Stimulated activated naive CD4-positive, alpha-beta T cell (primary cell): ENCODE results near the gene USP53.
"Not testable (repeated sequence)": the region's sequence is repeated elsewhere in the genome, so short reads cannot be mapped to it uniquely, and the experiment has no call there.

Experiments
- DNase-seq, 6 experiments: peaks; one replicate each; lab custom pipeline; 2025; lab: John Stamatoyannopoulos, UW

Gene USP53

DNA sequence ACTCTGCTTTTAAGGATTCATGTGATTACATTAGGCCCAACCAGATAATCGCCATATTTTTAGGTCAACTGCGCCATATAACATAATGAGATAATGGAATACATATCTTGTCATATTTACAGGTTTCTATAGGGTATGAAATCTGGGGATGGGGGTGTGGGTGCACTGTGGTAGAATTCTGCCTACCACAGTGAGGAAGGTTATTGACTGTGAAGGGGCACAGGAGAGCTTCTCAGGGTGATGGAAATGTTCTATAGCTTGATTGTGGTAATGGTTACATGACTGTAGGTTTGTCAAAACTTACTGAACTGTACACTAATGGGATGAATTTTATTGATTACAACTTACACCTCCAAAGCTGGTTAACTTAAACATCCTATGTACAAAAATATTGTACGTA, 15.9 kb downstream of the USP53 start:
- no peak for DNase-seq

DNA sequence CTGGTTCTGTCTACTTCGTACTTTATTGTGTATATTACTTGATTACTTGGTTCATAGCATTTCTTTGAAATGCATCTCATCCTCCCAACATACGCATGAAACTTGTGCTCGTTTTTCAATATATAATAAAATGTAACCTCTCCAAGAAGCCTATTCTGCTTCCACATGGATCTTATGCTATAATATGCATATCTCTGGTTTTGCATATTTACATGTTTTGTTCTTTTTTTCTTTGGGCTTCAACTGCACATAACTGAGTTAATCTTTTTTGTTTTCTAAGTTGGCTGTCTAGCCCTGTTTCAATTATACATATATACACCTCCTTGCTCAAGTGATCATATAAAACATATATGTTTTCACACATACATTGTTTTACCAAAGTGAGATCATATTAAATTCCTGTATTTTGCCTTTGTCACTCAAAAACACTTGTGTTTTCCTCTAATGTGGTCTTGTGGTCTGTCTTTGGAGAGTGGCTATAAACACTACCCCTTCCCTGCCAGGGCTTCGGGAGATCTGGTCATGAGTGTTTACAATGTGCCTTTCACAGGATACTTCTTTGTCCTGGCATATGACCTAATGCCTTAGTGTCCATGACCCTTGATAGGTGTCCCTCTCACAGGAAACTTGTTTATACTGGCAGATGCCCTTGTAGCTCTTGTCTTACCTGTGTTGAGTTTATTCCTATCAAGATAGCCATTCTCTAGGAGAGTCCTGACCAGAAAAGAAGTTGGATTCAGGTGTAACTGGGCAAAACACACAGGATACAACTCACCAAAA, 17.6 kb downstream of the USP53 start:
- no peak for DNase-seq

DNA sequence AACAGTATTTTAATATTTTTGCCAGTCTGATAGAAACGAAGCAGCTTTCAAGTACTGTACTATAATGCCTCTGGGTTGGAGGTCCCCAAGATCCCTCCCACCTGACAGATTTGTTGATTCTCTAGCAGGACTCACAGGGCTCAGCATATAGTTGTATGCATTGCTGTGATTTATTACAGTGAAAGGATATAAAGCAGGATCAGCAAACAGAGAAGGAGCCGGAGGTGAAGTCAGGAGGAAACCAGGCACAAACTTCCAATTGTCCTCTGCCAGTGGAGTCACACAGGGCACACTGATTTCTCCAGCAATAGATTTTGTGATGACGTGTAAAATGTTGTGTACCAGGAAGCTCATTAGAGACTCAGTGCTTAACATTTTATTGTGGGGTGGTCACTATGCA, 19.0 kb downstream of the USP53 start:
- DNase-seq, result no peak

DNA sequence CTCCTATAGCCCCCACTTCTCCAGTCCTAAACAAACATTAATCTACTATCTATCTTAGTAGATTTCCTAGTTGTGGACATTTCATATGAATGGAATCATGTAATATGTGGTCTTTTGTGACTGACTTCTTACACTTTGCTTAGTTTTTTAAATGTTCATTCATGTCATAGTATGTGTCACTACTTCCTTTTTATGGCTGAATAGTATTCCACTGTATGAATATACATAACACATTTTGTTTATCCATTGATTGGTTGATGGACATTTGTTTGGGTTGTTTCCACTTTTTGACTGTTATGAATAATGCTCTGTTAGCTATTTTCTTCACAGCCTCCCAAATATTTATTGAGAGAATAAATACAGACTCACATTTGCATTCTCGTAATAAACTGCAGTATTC, 19.8 kb downstream of the USP53 start:
- no peak for DNase-seq

DNA sequence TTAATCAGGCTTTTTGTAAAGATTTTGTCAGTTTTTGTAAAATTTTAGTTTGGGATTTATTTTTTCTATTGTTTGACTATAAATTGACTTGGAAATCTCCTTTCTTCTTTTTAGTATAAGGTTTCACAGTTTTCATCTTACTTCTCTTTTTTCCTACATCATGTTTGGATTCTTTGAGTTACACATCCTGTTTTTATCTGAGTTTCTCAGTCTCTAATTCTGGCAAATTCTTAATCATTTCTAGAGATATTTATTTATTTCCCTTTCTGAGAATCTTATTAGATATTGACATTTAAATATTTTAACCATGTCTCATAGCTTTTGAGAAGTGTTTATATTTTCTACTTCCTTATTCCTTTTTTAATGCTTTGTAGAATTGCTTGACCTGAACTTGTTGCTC, 20.7 kb downstream of the USP53 start:
- DNase-seq, result no peak

DNA sequence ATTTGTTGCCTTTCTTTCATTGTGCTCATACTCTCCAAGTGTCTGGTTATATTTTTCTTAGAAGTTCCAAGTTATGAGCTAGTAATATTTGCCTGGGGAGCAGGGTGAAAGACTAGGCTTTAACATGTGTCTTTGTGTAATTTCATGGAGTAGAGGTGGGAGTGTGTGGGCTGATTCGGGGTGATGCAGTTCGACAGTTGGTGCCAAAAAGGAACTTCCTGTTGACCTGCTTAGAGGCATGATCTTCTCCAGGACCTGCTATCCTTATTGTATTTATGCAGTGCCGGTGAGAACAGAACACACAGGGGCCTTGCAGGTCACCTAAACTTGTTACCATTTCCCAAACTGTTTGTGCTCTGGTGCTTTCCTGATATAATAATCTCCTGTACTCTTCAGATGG, 21.2 kb downstream of the USP53 start:
- no peak for DNase-seq

DNA sequence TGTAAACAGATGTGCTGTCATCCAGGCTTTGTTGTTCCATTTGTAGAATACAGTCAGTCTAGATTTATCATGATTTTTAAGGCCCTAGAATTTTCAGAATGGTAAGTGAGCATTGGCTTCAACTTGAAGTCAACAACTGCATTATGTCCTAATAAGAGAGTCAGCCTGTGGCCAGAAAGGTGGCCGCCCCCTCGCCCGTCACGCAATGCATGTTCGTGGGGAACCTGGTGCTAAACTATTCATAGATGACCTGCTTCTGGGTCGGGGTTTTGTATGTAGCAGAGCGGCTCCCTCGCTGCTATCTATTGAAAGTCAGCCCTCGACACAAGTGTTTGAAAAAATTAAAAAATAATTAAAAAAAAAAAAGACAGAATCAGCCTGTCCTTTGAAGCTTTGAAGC, 24.7 kb downstream of the USP53 start:
- no peak for DNase-seq

DNA sequence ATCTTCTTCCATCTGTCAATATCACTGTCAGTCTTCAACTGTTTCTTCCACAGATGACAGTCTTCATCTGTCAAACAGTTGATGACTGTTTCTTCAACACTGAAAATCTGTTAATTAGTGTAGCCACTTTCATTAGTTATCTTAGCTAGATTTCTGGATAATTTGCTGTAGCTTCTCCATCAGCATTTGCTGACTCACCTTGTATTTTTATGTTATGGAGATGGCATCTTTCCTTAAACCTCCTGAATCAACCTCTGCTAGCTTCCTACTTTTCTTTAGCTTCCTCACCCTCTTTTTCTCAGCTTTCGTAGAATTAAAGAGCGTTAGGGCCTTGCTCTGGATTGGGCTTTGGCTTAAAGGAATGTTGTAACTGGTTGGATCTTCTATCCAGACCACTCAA, 25.1 kb downstream of the USP53 start:
- DNase-seq, result no peak

DNA sequence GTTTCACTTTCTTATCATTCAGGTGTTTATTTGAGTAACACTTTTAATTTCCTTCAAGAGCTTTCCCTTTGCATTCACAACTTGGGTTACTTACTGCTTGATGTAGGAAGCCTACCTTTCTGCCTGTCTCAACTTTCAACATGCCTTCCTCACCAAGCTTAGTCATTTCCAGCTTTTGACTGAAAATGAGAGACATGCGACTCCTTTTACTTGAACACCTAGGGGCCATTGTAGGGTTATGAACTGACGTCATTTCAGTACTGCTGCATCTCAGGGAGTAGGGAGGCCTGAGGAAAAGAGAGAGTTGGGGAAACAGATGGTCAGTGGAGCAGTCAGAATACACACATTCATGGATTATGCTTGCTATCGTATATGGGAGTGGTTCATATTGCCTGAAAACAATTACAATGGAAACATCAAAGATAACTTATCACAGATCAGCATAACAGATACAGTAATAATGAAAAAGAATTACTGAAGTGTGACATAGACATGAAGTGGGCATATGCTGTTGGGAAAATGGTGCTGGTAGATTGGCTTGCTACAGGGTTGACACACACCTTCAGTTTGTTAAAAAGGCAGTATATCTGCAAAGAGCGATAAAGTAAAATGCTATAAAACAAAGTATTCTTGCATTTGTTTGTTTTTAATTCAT, 25.7 kb downstream of the USP53 start:
- DNase-seq, result no peak

DNA sequence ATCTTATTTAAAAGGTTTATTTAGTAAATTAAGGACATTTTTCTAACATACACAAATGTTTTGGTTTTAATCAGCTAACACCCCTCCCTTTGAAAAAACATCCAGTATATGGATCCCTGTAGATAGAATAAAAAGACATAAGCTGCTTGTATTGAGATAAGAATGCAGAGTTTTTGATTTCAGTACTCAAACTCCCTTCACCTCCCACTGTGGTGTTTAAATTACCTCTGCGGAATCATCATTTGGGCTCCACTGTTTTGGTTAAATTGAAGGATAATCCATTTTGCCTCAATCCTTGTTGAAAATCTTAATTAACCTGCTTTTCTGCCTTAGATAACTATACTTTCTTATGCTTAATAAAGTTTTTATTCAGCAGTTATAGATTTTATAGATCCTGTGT, 27.6 kb downstream of the USP53 start:
- no peak for DNase-seq

DNA sequence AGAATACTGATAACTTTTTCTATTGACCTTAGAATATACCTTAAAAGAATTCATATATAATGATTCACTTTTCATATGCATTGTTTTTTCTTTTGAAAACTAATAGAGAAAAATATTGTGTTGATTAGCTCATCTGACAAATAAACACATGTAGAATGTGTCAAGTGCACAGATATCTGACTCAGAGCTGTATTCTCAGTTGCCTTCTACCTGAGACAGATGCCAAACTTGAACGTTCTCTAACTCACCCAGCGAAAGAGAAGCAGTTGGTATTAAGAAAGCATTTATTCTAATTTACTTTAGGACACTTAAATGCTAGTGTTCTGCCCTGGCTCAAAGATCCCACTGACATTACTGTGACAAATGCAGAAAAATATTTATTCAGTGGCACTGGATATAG, 28.1 kb downstream of the USP53 start:
- no peak for DNase-seq

DNA sequence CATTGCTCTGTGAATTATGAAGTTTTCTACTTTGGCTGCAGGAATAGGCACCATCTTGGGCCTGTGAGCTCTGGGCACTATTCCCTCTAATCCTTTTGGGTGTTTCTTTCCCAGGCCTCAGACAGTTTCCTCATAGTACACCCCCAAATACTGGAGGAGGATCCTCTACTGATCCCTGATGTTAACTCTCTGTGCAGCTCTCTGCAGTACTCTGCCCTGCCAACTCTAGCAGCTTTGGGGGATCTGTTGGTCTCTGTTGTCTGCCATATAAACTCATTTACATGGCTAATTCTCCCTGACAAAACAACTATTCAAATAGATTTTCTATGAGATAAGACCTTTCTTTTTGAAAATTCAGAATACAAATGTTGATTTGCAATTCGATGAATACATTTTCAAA, 29.9 kb downstream of the USP53 start:
- no peak for DNase-seq

DNA sequence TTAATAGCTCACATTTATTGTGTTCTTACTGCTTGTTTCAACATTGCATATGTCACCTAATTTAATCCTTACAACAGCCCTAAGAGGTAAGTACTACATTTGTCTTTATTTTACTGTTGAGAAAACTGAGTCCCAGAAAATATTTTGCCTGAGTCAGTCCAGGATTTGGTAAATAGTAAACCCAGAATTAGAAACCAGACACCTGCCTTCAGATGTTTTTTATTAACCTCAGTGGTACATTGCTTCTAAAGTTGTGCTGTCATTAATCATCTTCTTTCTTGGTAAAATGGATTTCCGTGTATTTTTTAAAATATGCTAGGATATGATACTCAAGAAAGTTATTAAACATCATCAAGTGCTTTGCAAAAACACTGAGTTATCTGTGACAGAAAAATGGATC, 31.4 kb downstream of the USP53 start:
- no peak for DNase-seq

DNA sequence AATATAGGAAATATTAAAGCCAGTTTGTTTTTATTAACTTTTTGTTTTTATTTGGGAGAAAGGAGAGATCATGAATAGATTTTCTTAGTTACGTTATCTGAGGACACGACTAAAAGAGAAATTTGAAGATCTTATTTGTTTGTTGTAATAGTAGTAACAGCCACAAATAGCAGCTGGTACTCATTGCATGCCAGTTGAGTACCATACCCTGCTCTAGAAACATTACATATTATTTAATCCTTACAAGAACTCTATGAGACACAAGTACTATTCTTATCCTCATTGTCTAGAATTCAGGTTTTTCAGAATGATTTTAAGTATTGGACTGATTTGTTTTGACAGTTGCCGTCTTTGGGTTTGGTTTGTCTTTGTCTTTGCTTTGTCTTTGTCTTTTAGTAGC, 31.8 kb downstream of the USP53 start:
- no peak for DNase-seq

DNA sequence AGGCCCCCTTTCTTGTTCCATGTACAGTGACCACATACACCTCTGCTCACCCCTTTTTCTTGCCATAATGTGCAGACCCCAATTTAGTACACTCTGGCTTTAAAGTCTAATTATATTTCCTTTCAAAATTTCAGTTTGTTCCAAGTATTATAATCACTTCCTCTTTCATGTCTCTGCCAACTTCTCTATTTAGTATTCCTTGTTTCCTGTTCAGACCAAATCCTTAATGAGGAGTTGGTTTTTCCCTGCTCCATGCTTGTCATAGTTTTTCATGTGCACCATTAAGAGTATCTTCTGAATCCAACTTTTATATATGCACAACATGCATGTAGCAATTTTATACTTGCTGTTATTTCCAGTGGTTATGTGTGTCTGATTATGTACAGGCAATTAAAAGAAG, 32.3 kb downstream of the USP53 start:
- DNase-seq, result no peak

DNA sequence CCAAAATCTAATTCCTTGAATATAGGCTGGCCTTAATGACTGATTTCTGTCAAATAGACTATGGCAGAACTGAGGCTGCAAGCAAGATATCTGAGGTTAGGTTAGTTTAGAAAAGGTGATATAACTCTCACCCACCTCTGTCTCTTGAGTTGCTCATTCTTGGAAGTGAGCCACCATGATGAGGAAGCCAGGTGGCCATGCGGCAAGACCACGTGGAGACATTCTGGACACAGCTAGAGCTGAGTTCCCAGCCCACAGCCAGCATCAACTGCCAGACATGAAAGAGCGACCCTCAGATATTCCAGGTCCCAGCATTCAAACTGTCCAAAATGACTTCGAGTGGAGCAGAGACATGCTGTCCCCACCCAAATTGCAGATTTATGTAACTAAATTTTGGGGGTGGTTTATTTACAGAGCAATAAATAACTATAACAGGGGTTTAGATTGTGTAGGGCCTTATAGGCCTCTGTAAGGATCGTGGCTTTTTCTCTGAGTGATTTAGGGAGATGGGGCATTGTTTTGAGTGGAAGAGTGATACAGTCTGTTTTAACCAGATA, 33.7 kb downstream of the USP53 start:
- no peak for DNase-seq

DNA sequence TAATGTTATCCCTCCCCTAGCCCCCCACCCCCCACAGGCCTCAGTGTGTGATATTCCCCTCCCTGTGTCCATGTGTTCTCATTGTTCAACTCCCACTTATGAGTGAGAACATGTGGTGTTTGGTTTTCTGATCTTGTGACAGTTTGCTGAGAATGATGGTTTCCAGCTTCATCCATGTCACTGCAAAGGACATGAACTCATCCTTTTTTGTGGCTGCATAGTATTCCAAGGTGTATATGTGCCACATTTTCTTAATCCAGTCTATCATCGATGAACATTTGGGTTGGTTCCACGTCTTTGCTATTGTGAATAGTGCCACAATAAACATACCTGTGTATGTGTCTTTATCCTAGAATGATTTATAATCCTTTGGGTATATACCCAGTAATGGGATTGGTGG, 38.5 kb downstream of the USP53 start:
- not testable (repeated sequence) for DNase-seq

DNA sequence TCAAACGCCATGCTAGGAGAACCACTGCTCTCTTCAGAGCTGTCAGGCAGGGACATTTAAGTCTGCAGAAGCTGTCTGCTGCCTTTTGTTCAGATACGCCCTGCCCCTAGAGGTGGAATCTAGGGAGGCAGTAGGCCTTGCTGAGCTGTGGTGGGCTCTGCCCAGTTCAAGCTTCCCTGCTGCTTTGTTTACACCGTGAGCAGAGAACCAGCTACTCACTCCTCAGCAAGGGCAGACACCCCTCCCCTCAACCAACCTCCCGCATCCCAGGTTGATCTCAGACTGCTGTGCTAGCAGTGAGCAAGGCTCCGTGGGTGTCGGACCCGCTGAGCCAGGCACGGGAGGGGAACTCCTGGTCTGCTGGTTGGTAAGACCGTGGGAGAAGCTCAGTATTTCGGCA, 42.7 kb downstream of the USP53 start:
- not testable (repeated sequence) for DNase-seq

DNA sequence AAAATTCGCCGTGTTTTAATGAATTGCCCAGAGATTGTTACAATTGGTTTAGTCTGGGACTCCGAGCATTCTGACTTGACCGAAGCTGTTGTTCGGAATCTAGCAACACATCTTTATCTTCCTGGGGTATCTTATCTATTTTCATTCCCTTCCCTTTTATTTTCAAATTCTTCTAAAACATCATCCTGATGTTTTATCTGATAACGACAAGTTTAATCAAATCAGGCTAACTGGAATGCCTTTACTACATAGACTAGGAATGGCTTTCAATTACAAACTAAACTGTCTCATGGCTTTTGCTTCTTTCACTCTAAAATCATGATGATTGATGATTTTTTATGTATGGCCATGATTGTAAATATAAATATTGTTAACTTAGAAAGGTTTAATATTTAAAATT, 48.0 kb downstream of the USP53 start:
- no peak for DNase-seq

DNA sequence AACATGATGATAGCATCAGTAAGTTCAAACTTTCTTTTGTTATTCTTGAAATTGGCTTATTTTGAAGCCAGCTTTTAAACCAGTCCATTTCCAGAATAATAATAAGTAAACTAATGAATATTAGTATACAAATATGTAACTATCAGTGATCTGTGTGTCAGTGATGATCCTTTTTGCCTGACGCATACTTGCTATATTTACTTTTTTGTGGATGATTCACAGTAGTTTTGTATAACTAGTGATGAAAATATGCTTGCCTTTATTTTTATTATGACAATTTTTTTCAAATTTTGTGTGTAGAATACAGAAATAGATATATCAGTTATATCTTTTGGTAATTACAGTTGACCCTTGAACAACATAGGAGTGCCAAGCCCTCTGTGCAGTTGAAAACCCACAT, 49.5 kb downstream of the USP53 start:
- no peak for DNase-seq

DNA sequence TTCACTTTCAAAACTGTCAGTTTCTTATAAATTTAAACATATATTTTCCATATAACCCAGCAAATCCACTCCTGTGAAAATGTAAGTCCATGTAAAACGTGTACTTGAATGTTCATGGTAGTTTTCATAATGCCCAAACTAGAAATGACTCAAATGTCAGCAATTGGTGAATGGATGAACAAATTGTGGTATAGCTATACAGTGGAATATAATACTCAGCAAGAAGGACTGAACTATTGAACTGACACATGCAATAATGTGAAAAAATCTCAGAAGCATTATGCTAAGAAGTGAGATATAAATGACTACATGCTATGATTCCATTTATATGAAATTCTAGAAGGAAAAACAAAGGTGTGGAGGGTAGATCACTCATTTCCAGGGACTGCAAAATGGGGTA, 52.2 kb downstream of the USP53 start:
- DNase-seq, result no peak

DNA sequence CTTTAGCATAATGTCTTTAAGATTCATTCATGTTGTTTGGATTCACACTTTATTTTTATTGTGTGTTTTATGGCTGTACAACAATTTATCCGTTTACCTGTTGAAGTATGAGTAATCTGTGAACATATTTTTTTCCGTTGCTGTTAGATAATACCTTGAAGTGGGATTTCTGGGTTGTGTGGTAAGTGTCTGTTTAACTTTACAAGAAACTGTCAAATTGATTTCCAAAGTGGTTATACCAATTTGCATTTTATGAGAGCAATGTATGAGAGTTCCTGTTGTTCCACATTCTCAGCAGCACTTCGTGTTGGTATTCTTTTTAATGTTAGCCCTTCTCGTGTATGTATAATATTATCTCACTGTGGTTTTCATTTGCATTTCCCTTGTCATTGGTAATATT, 53.6 kb downstream of the USP53 start:
- DNase-seq, result no peak

DNA sequence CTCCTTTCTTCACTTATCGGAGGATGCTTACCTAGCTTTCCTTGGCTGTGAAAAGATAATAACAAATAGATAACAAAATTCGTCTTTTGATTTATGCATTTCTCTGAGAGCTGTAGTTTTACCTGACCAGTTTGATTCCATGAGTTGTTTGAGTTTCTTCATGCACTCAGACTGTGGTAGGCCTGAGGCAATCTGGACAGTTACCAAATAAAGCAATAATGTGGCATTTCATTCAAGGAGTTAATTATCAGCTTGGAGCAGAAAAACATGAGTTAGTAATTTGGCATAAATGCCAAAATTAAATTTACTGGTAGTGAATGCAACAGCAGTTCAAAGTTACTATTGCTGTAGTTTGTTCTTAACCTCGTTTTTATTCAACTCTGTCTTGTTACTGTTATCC, 56.0 kb downstream of the USP53 start:
- no peak for DNase-seq
